ENCODE data around the gene HSFX3.
"Not testable (repeated sequence)": the region's sequence is repeated elsewhere in the genome, so short reads cannot be mapped to it uniquely, and the experiment has no call there.

HSFX3 gene

DNA sequence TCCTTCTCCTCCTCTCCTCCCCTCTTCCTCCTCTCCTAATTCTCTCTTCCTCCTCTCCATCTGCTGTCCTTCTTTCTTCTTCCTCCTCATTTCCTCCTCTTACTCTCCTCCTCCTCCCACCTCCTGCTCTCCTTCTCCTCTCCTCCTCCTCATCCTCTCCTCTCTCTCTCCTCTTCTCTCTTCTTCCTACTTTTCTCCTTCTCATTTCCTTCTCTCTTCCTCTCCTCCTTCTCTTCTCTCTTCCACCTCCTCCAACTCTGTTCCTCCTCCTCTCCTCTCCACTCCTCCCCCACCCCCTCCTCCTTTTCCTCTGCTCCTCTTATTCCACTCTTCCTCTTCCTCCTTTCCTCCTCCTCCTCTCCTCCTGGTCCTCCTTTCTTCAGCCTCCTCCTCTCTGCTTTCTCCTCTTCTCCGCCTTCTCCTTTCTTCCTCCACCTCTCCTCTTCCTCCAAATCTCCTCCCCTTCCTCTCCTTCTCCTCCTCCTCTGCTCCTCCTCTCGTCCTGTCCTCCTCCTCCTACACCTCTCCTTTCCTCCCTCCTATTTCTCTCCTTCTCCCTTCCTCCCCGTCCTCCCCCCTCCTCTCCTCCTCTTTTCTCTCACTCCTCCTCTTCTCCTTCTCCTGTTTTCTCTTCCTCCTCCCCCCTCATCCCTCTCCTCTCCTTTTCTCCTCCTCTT, 14.7 kb downstream of the HSFX3 start:
- not testable (repeated sequence) for H3K4me2 ChIP-seq (ENCODE audit: low read length); H2AK5ac ChIP-seq (ENCODE audit: low read length); H3K4ac ChIP-seq (ENCODE audit: low read depth, low read length); DNase-seq; H2BK120ac ChIP-seq (ENCODE audit: low read depth, low read length); H2BK5ac ChIP-seq (ENCODE audit: low read length); H3K79me2 ChIP-seq (ENCODE audit: control insufficient read depth, insufficient read depth, low read length); H3K4me3 ChIP-seq (ENCODE audit: low read length); H3K56ac ChIP-seq (ENCODE audit: low read length); H3K79me1 ChIP-seq (ENCODE audit: low read length); H3K18ac ChIP-seq (ENCODE audit: low read length); H3K23ac ChIP-seq (ENCODE audit: low read length); H3K4me1 ChIP-seq (ENCODE audit: control insufficient read depth, low read depth, low read length); H4K8ac ChIP-seq (ENCODE audit: low read depth, low read length); H3K9ac ChIP-seq (ENCODE audit: low read length); H3K36me3 ChIP-seq (ENCODE audit: control insufficient read depth, insufficient read depth, low read length); H3K27me3 ChIP-seq (ENCODE audit: insufficient read depth, low read length, poor library complexity); H4K5ac ChIP-seq (ENCODE audit: low read length); H3K27ac ChIP-seq (ENCODE audit: low read depth, low read length); H2BK15ac ChIP-seq (replicated peaks; ENCODE audit: low read depth)
- no CpG with 5 or more reads among the region's 3 CpGs for WGBS (ENCODE audit: extremely low coverage, insufficient coverage, low lambda C conversion rate)

DNA sequence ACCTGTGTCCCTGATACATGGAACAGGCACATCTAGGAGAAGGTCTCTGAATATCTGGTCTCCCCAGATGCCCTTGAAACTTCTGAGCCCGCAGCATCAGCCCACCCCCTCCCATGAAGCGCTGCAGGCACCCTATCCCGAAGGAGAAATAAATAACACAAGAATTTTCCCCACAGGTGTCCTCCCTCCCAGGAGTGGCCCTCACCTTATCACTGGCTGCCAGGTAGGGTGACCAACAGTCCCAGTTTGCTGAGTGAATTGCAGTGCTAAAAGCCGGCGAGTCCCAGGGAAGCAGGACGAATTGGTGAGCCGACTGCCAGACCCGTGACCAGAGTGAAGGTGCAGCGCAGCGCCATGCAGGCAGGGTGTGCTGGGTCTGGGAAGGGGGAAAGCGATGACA, 15.7 kb downstream of the HSFX3 start:
- not testable (repeated sequence) for H2BK120ac ChIP-seq (ENCODE audit: low read depth, low read length); H3K36me3 ChIP-seq (ENCODE audit: control insufficient read depth, insufficient read depth, low read length); H3K9ac ChIP-seq (ENCODE audit: low read length); H3K79me1 ChIP-seq (ENCODE audit: low read length); H3K56ac ChIP-seq (ENCODE audit: low read length); H3K4ac ChIP-seq (ENCODE audit: low read depth, low read length); H3K27me3 ChIP-seq (ENCODE audit: insufficient read depth, low read length, poor library complexity); H3K18ac ChIP-seq (ENCODE audit: low read length); H3K4me1 ChIP-seq (ENCODE audit: control insufficient read depth, low read depth, low read length); H2BK15ac ChIP-seq (replicated peaks; ENCODE audit: low read depth); H3K4me2 ChIP-seq (ENCODE audit: low read length); H3K23ac ChIP-seq (ENCODE audit: low read length); H3K79me2 ChIP-seq (ENCODE audit: control insufficient read depth, insufficient read depth, low read length); H3K27ac ChIP-seq (ENCODE audit: low read depth, low read length); DNase-seq; H4K5ac ChIP-seq (ENCODE audit: low read length); H2BK5ac ChIP-seq (ENCODE audit: low read length); H4K8ac ChIP-seq (ENCODE audit: low read depth, low read length); H2AK5ac ChIP-seq (ENCODE audit: low read length); H3K4me3 ChIP-seq (ENCODE audit: low read length)
- WGBS (ENCODE audit: extremely low coverage, insufficient coverage, low lambda C conversion rate), result no CpG with 5 or more reads among the region's 11 CpGs

DNA sequence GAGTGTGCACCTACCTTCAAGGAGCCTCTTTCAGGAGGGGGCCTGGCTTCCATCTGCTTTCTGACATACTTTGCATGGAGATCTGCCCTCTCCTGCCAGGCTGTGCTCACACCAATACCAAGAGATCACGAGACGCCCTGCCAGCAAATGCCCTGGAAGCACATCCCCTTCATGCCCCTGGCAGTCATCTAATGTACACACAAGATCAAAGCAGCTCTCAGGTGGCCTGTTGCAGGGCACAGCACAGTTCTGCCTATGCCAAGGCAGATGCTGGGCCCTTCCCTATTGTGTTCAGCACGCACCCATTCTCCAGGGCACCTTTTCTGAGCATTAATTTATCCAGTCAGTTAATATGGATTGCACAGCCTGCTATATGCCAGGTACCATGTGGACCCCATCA, 16.9 kb downstream of the HSFX3 start:
- H3K36me3 ChIP-seq (ENCODE audit: control insufficient read depth, insufficient read depth, low read length); H3K79me1 ChIP-seq (ENCODE audit: low read length); H4K5ac ChIP-seq (ENCODE audit: low read length); H2BK15ac ChIP-seq (replicated peaks; ENCODE audit: low read depth); H3K79me2 ChIP-seq (ENCODE audit: control insufficient read depth, insufficient read depth, low read length); H3K4me3 ChIP-seq (ENCODE audit: low read length); H3K56ac ChIP-seq (ENCODE audit: low read length); H3K4ac ChIP-seq (ENCODE audit: low read depth, low read length); H3K9ac ChIP-seq (ENCODE audit: low read length); H2BK5ac ChIP-seq (ENCODE audit: low read length); H3K4me1 ChIP-seq (ENCODE audit: control insufficient read depth, low read depth, low read length); H3K18ac ChIP-seq (ENCODE audit: low read length); DNase-seq; H2BK120ac ChIP-seq (ENCODE audit: low read depth, low read length); H2AK5ac ChIP-seq (ENCODE audit: low read length); H3K23ac ChIP-seq (ENCODE audit: low read length); H3K27ac ChIP-seq (ENCODE audit: low read depth, low read length); H3K4me2 ChIP-seq (ENCODE audit: low read length); H3K27me3 ChIP-seq (ENCODE audit: insufficient read depth, low read length, poor library complexity); H4K8ac ChIP-seq (ENCODE audit: low read depth, low read length): not testable (repeated sequence)
- WGBS (ENCODE audit: extremely low coverage, insufficient coverage, low lambda C conversion rate), result no CpG with 5 or more reads among the region's 3 CpGs

DNA sequence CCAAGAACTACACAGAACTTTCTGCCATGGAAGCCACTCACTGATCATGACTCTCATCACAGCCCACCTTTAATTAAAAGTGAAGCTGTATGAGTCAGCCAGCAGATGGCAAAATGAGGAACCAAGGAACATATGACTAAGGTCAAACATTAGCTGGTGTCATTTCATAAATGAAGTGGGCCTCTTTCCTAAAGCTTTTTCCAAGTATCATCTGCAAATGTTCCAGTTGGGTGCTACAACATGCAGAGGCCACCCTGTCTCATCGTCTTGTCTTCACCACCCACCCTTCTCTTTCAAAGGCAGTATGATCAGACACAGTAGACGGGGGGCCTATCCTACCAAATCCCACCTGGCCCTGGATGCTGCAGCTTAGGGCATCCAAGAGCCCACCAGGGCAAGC, 18.1 kb downstream of the HSFX3 start:
- no peak overlapping the region for H3K4ac ChIP-seq (ENCODE audit: low read depth, low read length)
- no peak overlapping the region for H3K4me2 ChIP-seq (ENCODE audit: low read length)
- H2BK5ac ChIP-seq (ENCODE audit: low read length), result no peak overlapping the region
- no peak overlapping the region for H2BK120ac ChIP-seq (ENCODE audit: low read depth, low read length)
- H3K23ac ChIP-seq (ENCODE audit: low read length), result no peak overlapping the region
- no peak overlapping the region for H4K5ac ChIP-seq (ENCODE audit: low read length)
- H2AK5ac ChIP-seq (ENCODE audit: low read length), result no peak overlapping the region
- H3K79me2 ChIP-seq (ENCODE audit: control insufficient read depth, insufficient read depth, low read length), result no peaks in the 10 kb centered on the region
- H3K27me3 ChIP-seq (ENCODE audit: insufficient read depth, low read length, poor library complexity), result no peaks in the 10 kb centered on the region
- no peaks in the 10 kb centered on the region for H3K4me1 ChIP-seq (ENCODE audit: control insufficient read depth, low read depth, low read length)
- H3K27ac ChIP-seq (ENCODE audit: low read depth, low read length), result no peak overlapping the region
- no peak overlapping the region for H3K4me3 ChIP-seq (ENCODE audit: low read length)
- H3K9ac ChIP-seq (ENCODE audit: low read length), result no peak overlapping the region
- H3K18ac ChIP-seq (ENCODE audit: low read length), result no peak overlapping the region
- no peaks in the 10 kb centered on the region for H3K36me3 ChIP-seq (ENCODE audit: control insufficient read depth, insufficient read depth, low read length)
- H3K56ac ChIP-seq (ENCODE audit: low read length), result no peak overlapping the region
- no CpG with 5 or more reads among the region's 2 CpGs for WGBS (ENCODE audit: extremely low coverage, insufficient coverage, low lambda C conversion rate)
- no peak overlapping the region for H4K8ac ChIP-seq (ENCODE audit: low read depth, low read length)
- H3K79me1 ChIP-seq (ENCODE audit: low read length), result no peaks in the 10 kb centered on the region
- no peak for DNase-seq
- H2BK15ac ChIP-seq (replicated peaks; ENCODE audit: low read depth), result no peak overlapping the region

DNA sequence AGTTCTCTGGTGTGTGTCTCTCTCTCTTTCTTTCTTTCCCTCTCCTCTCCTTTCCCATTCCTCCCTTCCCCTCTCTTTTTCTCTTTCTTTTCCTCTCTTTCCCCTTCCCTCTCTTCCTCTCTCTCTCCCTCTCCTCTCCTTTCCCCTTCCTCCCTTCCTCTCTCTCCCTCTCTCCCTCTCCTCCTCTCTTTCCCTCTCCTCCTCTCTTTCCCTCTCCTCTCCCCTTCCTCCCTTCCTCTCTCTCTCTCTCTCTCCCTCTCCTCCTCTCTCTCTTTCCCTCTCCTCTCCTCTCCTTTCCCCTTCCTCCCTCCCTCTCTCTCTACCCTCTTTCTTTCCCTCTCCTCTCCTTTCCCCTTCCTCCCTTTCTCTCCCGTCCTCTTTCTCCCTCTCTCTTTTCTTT, 21.3 kb downstream of the HSFX3 start:
- no CpG with 5 or more reads among the region's 1 CpG for WGBS (ENCODE audit: extremely low coverage, insufficient coverage, low lambda C conversion rate)
- Histone ChIP-seq H3K4me2 (ENCODE audit: low read length) (no peak overlapping the region), H3K36me3 (ENCODE audit: control insufficient read depth, insufficient read depth, low read length) (no peaks in the 10 kb centered on the region)

DNA sequence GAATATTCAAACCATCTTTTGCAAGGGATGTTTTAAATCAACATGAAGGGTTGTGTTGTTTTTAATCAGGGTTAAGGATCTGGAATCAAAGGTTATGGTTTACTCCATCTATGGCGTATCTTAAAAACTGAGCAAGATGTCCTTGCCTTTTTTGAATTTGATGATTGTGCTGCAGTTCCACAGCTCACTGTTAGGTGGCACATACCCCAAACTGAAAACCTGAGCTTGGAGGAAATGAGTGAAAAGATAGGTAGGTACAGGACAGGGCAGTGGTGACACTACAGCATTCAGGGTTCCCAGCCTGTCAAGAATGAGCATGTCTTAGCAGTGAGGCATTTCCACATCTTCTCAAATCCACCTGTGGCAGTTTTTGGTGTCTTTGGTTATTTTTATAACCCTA, 22.0 kb downstream of the HSFX3 start:
- H3K36me3 ChIP-seq (ENCODE audit: control insufficient read depth, insufficient read depth, low read length), result no peaks in the 10 kb centered on the region
- H3K4ac ChIP-seq (ENCODE audit: low read depth, low read length), result no peak overlapping the region
- H3K56ac ChIP-seq (ENCODE audit: low read length), result no peak overlapping the region
- no peak overlapping the region for H4K8ac ChIP-seq (ENCODE audit: low read depth, low read length)
- no peaks in the 10 kb centered on the region for H3K4me1 ChIP-seq (ENCODE audit: control insufficient read depth, low read depth, low read length)
- H3K79me2 ChIP-seq (ENCODE audit: control insufficient read depth, insufficient read depth, low read length), result no peaks in the 10 kb centered on the region
- H4K5ac ChIP-seq (ENCODE audit: low read length), result no peak overlapping the region
- DNase-seq, result peak; percentile 62
- no peak overlapping the region for H3K9ac ChIP-seq (ENCODE audit: low read length)
- H2AK5ac ChIP-seq (ENCODE audit: low read length), result no peak overlapping the region
- no peak overlapping the region for H2BK15ac ChIP-seq (replicated peaks; ENCODE audit: low read depth)
- no peaks in the 10 kb centered on the region for H3K27me3 ChIP-seq (ENCODE audit: insufficient read depth, low read length, poor library complexity)
- no peak overlapping the region for H3K23ac ChIP-seq (ENCODE audit: low read length)
- WGBS (ENCODE audit: extremely low coverage, insufficient coverage, low lambda C conversion rate), result no CpG with 5 or more reads among the region's 1 CpG
- no peak overlapping the region for H3K4me3 ChIP-seq (ENCODE audit: low read length)
- H3K27ac ChIP-seq (ENCODE audit: low read depth, low read length), result no peak overlapping the region
- H3K18ac ChIP-seq (ENCODE audit: low read length), result no peak overlapping the region
- H3K79me1 ChIP-seq (ENCODE audit: low read length), result no peaks in the 10 kb centered on the region
- no peak overlapping the region for H2BK5ac ChIP-seq (ENCODE audit: low read length)
- no peak overlapping the region for H2BK120ac ChIP-seq (ENCODE audit: low read depth, low read length)
- H3K4me2 ChIP-seq (ENCODE audit: low read length), result no peak overlapping the region

More for the DNA sequence above, 21.3 kb downstream of the HSFX3 start:
- no peaks in the 10 kb centered on the region for H3K79me2 ChIP-seq (ENCODE audit: control insufficient read depth, insufficient read depth, low read length)
- H3K56ac ChIP-seq (ENCODE audit: low read length), result no peak overlapping the region
- H4K8ac ChIP-seq (ENCODE audit: low read depth, low read length), result no peak overlapping the region
- no peaks in the 10 kb centered on the region for H3K4me1 ChIP-seq (ENCODE audit: control insufficient read depth, low read depth, low read length)
- H3K79me1 ChIP-seq (ENCODE audit: low read length), result no peaks in the 10 kb centered on the region
- H3K27ac ChIP-seq (ENCODE audit: low read depth, low read length), result no peak overlapping the region
- no peak overlapping the region for H2BK5ac ChIP-seq (ENCODE audit: low read length)
- no peak overlapping the region for H2BK120ac ChIP-seq (ENCODE audit: low read depth, low read length)
- no peak overlapping the region for H2AK5ac ChIP-seq (ENCODE audit: low read length)
- H3K4ac ChIP-seq (ENCODE audit: low read depth, low read length), result no peak overlapping the region
- no peak for DNase-seq
- no peak overlapping the region for H3K23ac ChIP-seq (ENCODE audit: low read length)
- H3K18ac ChIP-seq (ENCODE audit: low read length), result no peak overlapping the region
- H4K5ac ChIP-seq (ENCODE audit: low read length), result no peak overlapping the region
- H3K4me3 ChIP-seq (ENCODE audit: low read length), result no peak overlapping the region
- H2BK15ac ChIP-seq (replicated peaks; ENCODE audit: low read depth), result no peak overlapping the region
- no peaks in the 10 kb centered on the region for H3K27me3 ChIP-seq (ENCODE audit: insufficient read depth, low read length, poor library complexity)
- no peak overlapping the region for H3K9ac ChIP-seq (ENCODE audit: low read length)

Data from mesendoderm (in vitro differentiated cells).